A549 (cell line): Measurements from ENCODE around the gene RUNX1. TPM values are rescaled to one million over a fixed set of nuclear protein-coding genes. Genes with fewer than 3 reads are reported as not detected.

ENCODE experiments used
- ATAC-seq, 2 experiments: fragments of 200-7000 bp in 1 of 2; fragments of >200 bp in 1 of 2; cut with Nextera tagmentation in 1 of 2; cut with Tn5 transposase in 1 of 2; 3 replicates each; pipeline versions ENCODE4 v1.8.0 to v1.9.1; 2018 to 2020; ENCODE audit warnings: mild to moderate bottlenecking in 1 of 2, moderate library complexity in 1 of 2
- CTCF ChIA-PET: fragments of 300-600 bp; sonication (Branson Sonifier 250); formaldehyde crosslinking; extraction: SDS; loops from one replicate; lab custom pipeline; 2021; ENCODE audit warnings: antibody characterized with exemption, inconsistent platforms; lab: Yijun Ruan, JAX
- POLR2A ChIA-PET: fragments of 350-600 bp; formaldehyde crosslinking; extraction: SDS; loops from one replicate; lab custom pipeline; 2021; ENCODE audit warnings: antibody characterized with exemption, inconsistent platforms; lab: Yijun Ruan, JAX
- DNase-seq, 2 experiments: peaks; one replicate each; pipeline versions ENCODE4 v3.0.0 to v3.0.0-alpha.2; 2011 to 2016; ENCODE audit warnings: low read depth in 1 of 2, low spot score in 1 of 2
- FAIRE-seq: peaks from 2 replicates; lab custom pipeline; 2011; peaks lifted over from hg19 to GRCh38; lab: Jason Lieb, UNC
- H3K27ac ChIP-seq, 2 experiments: fragments of >200 bp; sonication (Bioruptor Twin); formaldehyde crosslinking; 3 replicates each; pipeline ENCODE4 v1.5.1; 2016 to 2017
- H3K4me1 ChIP-seq: fragments of >200 bp; sonication (Bioruptor Twin); formaldehyde crosslinking; 3 replicates; pipeline ENCODE4 v1.6.1; 2016
- H3K4me2 ChIP-seq: fragments of >200 bp; sonication (Bioruptor Twin); formaldehyde crosslinking; 3 replicates; pipeline ENCODE4 v1.6.1; 2016
- H3K4me3 ChIP-seq: fragments of >200 bp; sonication (Bioruptor Twin); formaldehyde crosslinking; 3 replicates; pipeline ENCODE4 v1.5.1; 2016
- H3K9me3 ChIP-seq: fragments of >200 bp; sonication (Bioruptor Twin); formaldehyde crosslinking; 3 replicates; pipeline ENCODE4 v1.6.1; 2016
- BHLHE40 ChIP-seq: IDR thresholded peaks from 2 replicates; pipeline ENCODE4 v1.6.1; 2012; ENCODE audit warnings: low read depth, low read length, inconsistent platforms
- CBX2 ChIP-seq: fragments of 200-600 bp; sonication (generic); IDR thresholded peaks from 2 replicates; pipeline ENCODE4 v1.6.1; 2016; ENCODE audit warnings: low read depth, mild to moderate bottlenecking, borderline replicate concordance
- CBX8 ChIP-seq: fragments of 200-600 bp; sonication (generic); IDR thresholded peaks from 2 replicates; pipeline ENCODE4 v1.6.1; 2016
- CEBPB ChIP-seq, 2 experiments: fragments of >200 bp in 1 of 2; sonication (Bioruptor Twin) in 1 of 2; formaldehyde crosslinking in 1 of 2; IDR thresholded peaks; 2 replicates each; pipeline ENCODE4 v1.6.1; 2012 to 2016
- E2F6 ChIP-seq: IDR thresholded peaks from 2 replicates; pipeline ENCODE4 v1.6.1; 2012; ENCODE audit warnings: low read depth, borderline replicate concordance
- EP300 ChIP-seq, 2 experiments: fragments of >200 bp; sonication (Bioruptor Twin); formaldehyde crosslinking; IDR thresholded peaks; 2 replicates in 1 of 2; 3 replicates in 1 of 2; pipeline ENCODE4 v1.6.1; 2016 to 2017
- ESRRA ChIP-seq: fragments of 150-350 bp; IDR thresholded peaks from 2 replicates; pipeline ENCODE4 v1.6.1; 2014; ENCODE audit warnings: mild to moderate bottlenecking, low read length, borderline replicate concordance
- FOSL2 ChIP-seq, 2 experiments: fragments of 450-650 bp in 1 of 2; fragments of >200 bp in 1 of 2; sonication (Bioruptor Twin) in 1 of 2; formaldehyde crosslinking; IDR thresholded peaks; 2 replicates each; pipeline versions ENCODE4 v1.5.0 to v1.6.1; 2016 to 2020; ENCODE audit warnings: mild to moderate bottlenecking in 1 of 2, moderate library complexity in 1 of 2
- FOXS1 ChIP-seq: fragments of 250-450 bp; sonication (Bioruptor Pico); IDR thresholded peaks from 2 replicates; pipeline ENCODE4 v1.5.0; 2020; ENCODE audit warnings: mild to moderate bottlenecking, moderate library complexity
- HDAC2 ChIP-seq: fragments of 200-600 bp; sonication (generic); IDR thresholded peaks from 2 replicates; pipeline ENCODE4 v1.6.1; 2016
- HEYL ChIP-seq: fragments of 250-450 bp; sonication (Bioruptor Pico); IDR thresholded peaks from 2 replicates; pipeline ENCODE4 v1.8.0; 2021; ENCODE audit warnings: mild to moderate bottlenecking, moderate library complexity
- HOXB13 ChIP-seq: fragments of 250-450 bp; sonication (Bioruptor Pico); IDR thresholded peaks from 2 replicates; pipeline ENCODE4 v1.5.0; 2020; ENCODE audit warnings: low read depth, mild to moderate bottlenecking, moderate library complexity
- HOXB5 ChIP-seq: fragments of 250-450 bp; sonication (Bioruptor Pico); IDR thresholded peaks from 2 replicates; pipeline ENCODE4 v1.5.0; 2020; ENCODE audit warnings: mild to moderate bottlenecking, moderate library complexity
- JUN ChIP-seq, 2 experiments: fragments of >200 bp; sonication (Bioruptor Twin); formaldehyde crosslinking; IDR thresholded peaks; 2 replicates in 1 of 2; 3 replicates in 1 of 2; pipeline ENCODE4 v1.6.1; 2016 to 2017
- MAFK ChIP-seq: fragments of 450-650 bp; IDR thresholded peaks from 2 replicates; pipeline ENCODE4 v1.6.1; 2014; ENCODE audit not compliant: partially characterized antibody
- MYC ChIP-seq: IDR thresholded peaks from 2 replicates; pipeline ENCODE4 v1.6.1; 2012; ENCODE audit warnings: mild to moderate bottlenecking, inconsistent platforms, low read length, improper control_type of control experiment, borderline replicate concordance
- NFE2L2 ChIP-seq: fragments of 150-350 bp; conservative IDR thresholded peaks from 2 replicates; pipeline ENCODE4 v1.6.1; 2014; ENCODE audit warnings: low read length
- PBX3 ChIP-seq: IDR thresholded peaks from 2 replicates; pipeline ENCODE4 v1.6.1; 2012
- PHF8 ChIP-seq: fragments of 200-600 bp; sonication (generic); IDR thresholded peaks from 2 replicates; pipeline ENCODE4 v1.6.1; 2016; ENCODE audit warnings: low read depth, mild to moderate bottlenecking, antibody characterized with exemption, moderate library complexity, borderline replicate concordance
- POLR2AphosphoS2 ChIP-seq: conservative IDR thresholded peaks from 2 replicates; pipeline ENCODE4 v1.6.1; 2012; ENCODE audit warnings: low read length, improper control_type of control experiment, inconsistent platforms
- RAD21 ChIP-seq, 2 experiments: fragments of >200 bp in 1 of 2; sonication (Bioruptor Twin) in 1 of 2; formaldehyde crosslinking in 1 of 2; IDR thresholded peaks in 1 of 2; conservative IDR thresholded peaks in 1 of 2; 2 replicates in 1 of 2; 3 replicates in 1 of 2; pipeline ENCODE4 v1.6.1; 2012 to 2018; ENCODE audit warnings: inconsistent platforms in 1 of 2
- TP53 ChIP-seq: fragments of 250-450 bp; sonication (Bioruptor Pico); IDR thresholded peaks from 2 replicates; pipeline ENCODE4 v1.5.0; 2021; ENCODE audit warnings: mild to moderate bottlenecking, moderate library complexity
- ZC3H11A ChIP-seq: fragments of 450-650 bp; IDR thresholded peaks from 2 replicates; pipeline ENCODE4 v1.6.1; 2014; ENCODE audit warnings: antibody characterized with exemption, mild to moderate bottlenecking
- WGBS: methylation state at CpG from one replicate; pipeline ENCODE4 v1.1.6; 2017; ENCODE audit errors: missing lambda C conversion rate; 5-methylcytosine and 5-hydroxymethylcytosine counted together
- polyA plus RNA-seq, 4 experiments: library from polyadenylated mRNA; depleted of rRNA in 3 of 4; stranded (reverse); fragments of >200 nt; fragmentation: RNase III in 1 of 4; extraction: RNeasy Plus Mini Kit Qiagen cat#74134 plus additional on column Dnase treatment in 1 of 4; gene quantifications; 2 replicates in 3 of 4; 3 replicates in 1 of 4; pipeline ENCODE4 v1.2.3, GENCODE V29; 2011 to 2017
- TF ChIP-seq, protein P1 (sequence below): fragments of 250-450 bp; sonication (Bioruptor Pico); IDR thresholded peaks from 2 replicates; pipeline ENCODE4 v1.5.0; 2021; ENCODE audit warnings: mild to moderate bottlenecking, moderate library complexity, borderline replicate concordance
- TF ChIP-seq, protein P2 (sequence below): fragments of >200 bp; sonication (Bioruptor Twin); formaldehyde crosslinking; IDR thresholded peaks from 3 replicates; pipeline ENCODE4 v1.6.1; 2016
- TF ChIP-seq, protein P3 (sequence below): fragments of >200 bp; sonication (Bioruptor Twin); formaldehyde crosslinking; IDR thresholded peaks from 2 replicates; pipeline ENCODE4 v1.6.1; 2016

RUNX1 gene
- polyA plus RNA-seq, 2 of the 4 experiments (the other 2 are of a cell fraction): 5.5 TPM

DNA sequence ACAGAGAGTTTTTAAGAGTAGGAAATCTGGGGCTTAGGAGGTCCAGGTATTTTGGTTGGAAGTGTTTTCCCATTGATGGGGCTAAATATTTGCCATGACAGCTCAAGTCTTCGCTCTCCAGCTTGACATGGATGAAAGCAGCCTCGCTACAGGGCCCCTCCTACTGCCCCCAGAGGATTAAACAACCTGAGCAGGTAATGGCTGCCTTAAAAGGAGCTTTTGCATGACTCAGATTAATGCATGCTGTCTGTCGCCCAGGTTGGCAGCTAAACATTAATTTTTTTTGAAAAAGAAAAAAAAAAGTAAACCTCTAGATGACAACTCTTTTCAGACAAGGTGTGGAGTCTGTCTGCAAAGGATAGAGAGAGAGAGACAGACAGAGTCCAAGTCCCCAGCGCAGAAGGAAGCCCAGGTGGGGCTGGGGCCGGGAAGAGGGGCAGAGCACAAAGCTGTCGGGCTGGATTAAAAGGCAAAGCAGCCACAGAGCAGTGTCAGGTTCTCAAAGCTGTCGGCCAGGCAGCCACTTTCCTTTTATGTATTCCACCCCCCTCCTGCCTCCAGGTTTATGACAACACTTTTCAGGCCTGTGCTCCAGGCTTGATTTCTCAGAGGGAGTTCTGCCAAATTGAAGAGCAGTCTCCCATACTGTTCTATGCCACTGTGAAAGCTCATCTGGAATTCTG is 252.4 kb downstream of the RUNX1 start:
- peak overlapping the region; percentile 51 for H3K4me2 ChIP-seq
- H3K27ac ChIP-seq: peak overlapping the region; percentile 77 to 85
- POLR2A ChIA-PET: interaction anchor here (3.6 kb wide), 1 partner anchor 92 kb away, joined by 14 read pairs; no protein-coding TSS in a partner anchor
- WGBS: 96% methylated on average over 7 of the region's 7 CpGs
- no peak overlapping the region for H3K4me3 ChIP-seq
- H3K4me1 ChIP-seq: peaks cover 76% of the 10 kb centered on the region
- TF ChIP-seq ESRRA (no peak), HDAC2 (no peak), FOXS1 (CRISPR knock-in tag) (no peak), CBX8 (no peak), FOSL2 (IDR thresholded peaks at IDR 0.05) (no peak), FOSL2 (CRISPR knock-in tag; IDR thresholded peaks at IDR 0.05) (no peak), TP53 (CRISPR knock-in tag) (no peak), HEYL (no peak), PBX3 (no peak), E2F6 (no peak), MYC (no peak), ZC3H11A (no peak), HOXB13 (CRISPR knock-in tag) (no peak), BHLHE40 (no peak), CEBPB (IDR thresholded peaks at IDR 0.05) (no peak), NFE2L2 (no peak), RAD21 (conservative IDR thresholded peaks at IDR 0.05 in 1 of 2, IDR thresholded peaks at IDR 0.05 in 1 of 2) (no peak), POLR2AphosphoS2 (no peak)
- TF ChIP-seq, protein P1, sequence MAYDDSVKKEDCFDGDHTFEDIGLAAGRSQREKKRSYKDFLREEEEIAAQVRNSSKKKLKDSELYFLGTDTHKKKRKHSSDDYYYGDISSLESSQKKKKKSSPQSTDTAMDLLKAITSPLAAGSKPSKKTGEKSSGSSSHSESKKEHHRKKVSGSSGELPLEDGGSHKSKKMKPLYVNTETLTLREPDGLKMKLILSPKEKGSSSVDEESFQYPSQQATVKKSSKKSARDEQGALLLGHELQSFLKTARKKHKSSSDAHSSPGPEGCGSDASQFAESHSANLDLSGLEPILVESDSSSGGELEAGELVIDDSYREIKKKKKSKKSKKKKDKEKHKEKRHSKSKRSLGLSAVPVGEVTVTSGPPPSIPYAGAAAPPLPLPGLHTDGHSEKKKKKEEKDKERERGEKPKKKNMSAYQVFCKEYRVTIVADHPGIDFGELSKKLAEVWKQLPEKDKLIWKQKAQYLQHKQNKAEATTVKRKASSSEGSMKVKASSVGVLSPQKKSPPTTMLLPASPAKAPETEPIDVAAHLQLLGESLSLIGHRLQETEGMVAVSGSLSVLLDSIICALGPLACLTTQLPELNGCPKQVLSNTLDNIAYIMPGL (CRISPR knock-in tag): no peak
- TF ChIP-seq, protein P2, sequence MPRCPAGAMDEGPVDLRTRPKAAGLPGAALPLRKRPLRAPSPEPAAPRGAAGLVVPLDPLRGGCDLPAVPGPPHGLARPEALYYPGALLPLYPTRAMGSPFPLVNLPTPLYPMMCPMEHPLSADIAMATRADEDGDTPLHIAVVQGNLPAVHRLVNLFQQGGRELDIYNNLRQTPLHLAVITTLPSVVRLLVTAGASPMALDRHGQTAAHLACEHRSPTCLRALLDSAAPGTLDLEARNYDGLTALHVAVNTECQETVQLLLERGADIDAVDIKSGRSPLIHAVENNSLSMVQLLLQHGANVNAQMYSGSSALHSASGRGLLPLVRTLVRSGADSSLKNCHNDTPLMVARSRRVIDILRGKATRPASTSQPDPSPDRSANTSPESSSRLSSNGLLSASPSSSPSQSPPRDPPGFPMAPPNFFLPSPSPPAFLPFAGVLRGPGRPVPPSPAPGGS: no peak
- DNase-seq (no peak), ATAC-seq (no peak), FAIRE-seq (no peak)
- no peaks in the 10 kb centered on the region for H3K9me3 ChIP-seq
- CTCF ChIA-PET: interaction anchor here (1.0 to 2.3 kb wide), 6 partner anchors 11 to 71 kb away, joined by 3 to 12 read pairs (median 4); no protein-coding TSS in a partner anchor

- H3K4me3 ChIP-seq: no peak overlapping the region
- no peaks in the 10 kb centered on the region for H3K9me3 ChIP-seq
- DNase-seq (peak; percentile 28 to 75), ATAC-seq (peak; percentile 78 to 90), FAIRE-seq (no peak)
- peak overlapping the region; percentile 77 to 85 for H3K27ac ChIP-seq
- H3K4me2 ChIP-seq: peak overlapping the region; percentile 51
- 13% methylated on average over 7 of the region's 7 CpGs for WGBS
- POLR2A ChIA-PET: interaction anchor here (0.6 to 3.6 kb wide), 4 partner anchors 12 to 1055 kb away, joined by 3 to 14 read pairs (median 6); no protein-coding TSS in a partner anchor
- CTCF ChIA-PET: interaction anchor here (0.8 to 2.3 kb wide), 10 partner anchors 9 to 91 kb away, joined by 3 to 12 read pairs (median 4); no protein-coding TSS in a partner anchor
- peaks cover 74% of the 10 kb centered on the region for H3K4me1 ChIP-seq
- no peak for TF ChIP-seq HOXB5 (CRISPR knock-in tag)
- TF ChIP-seq JUN (IDR thresholded peaks at IDR 0.05): peak in 1 of 2 experiments; percentile 39; a peak in 1 of 5 replicates
- no peak for TF ChIP-seq CBX2
- peak; percentile 41 to 50; a peak in 2 of 4 replicates for TF ChIP-seq CEBPB (IDR thresholded peaks at IDR 0.05)
- TF ChIP-seq, protein P1 (CRISPR knock-in tag): no peak
- TF ChIP-seq PBX3: no peak
- peak; percentile 80 for TF ChIP-seq MAFK
- no peak for TF ChIP-seq PHF8
- TF ChIP-seq EP300 (IDR thresholded peaks at IDR 0.05): peak in 1 of 2 experiments; percentile 16; a peak in 1 of 5 replicates
- TF ChIP-seq, protein P3, sequence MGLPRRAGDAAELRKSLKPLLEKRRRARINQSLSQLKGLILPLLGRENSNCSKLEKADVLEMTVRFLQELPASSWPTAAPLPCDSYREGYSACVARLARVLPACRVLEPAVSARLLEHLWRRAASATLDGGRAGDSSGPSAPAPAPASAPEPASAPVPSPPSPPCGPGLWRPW: no peak
- no peak for TF ChIP-seq POLR2AphosphoS2
- TF ChIP-seq HEYL: no peak
Measured at GRCh38 chr21:34795548-34796180, 253.4 kb downstream of the RUNX1 start.
